Activated CD8-positive, alpha-beta memory T cell treated with anti-CD3 and anti-CD28 coated beads, Interleukin-2, amount 50 U/mL, for 1 hour (primary cell): Measurements from ENCODE around the gene FBXO3.
A peak's percentile ranks its signal among the peaks of the same experiment; 100 is the strongest.
"Not testable (repeated sequence)": the region's sequence is repeated elsewhere in the genome, so short reads cannot be mapped to it uniquely, and the experiment has no call there.

Experiments
- DNase-seq: peaks from one replicate; pipeline ENCODE4 v3.0.0-alpha.2; 2020; ENCODE audit errors: extremely low read depth

FBXO3 gene, protein sequence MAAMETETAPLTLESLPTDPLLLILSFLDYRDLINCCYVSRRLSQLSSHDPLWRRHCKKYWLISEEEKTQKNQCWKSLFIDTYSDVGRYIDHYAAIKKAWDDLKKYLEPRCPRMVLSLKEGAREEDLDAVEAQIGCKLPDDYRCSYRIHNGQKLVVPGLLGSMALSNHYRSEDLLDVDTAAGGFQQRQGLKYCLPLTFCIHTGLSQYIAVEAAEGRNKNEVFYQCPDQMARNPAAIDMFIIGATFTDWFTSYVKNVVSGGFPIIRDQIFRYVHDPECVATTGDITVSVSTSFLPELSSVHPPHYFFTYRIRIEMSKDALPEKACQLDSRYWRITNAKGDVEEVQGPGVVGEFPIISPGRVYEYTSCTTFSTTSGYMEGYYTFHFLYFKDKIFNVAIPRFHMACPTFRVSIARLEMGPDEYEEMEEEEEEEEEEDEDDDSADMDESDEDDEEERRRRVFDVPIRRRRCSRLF

DNA sequence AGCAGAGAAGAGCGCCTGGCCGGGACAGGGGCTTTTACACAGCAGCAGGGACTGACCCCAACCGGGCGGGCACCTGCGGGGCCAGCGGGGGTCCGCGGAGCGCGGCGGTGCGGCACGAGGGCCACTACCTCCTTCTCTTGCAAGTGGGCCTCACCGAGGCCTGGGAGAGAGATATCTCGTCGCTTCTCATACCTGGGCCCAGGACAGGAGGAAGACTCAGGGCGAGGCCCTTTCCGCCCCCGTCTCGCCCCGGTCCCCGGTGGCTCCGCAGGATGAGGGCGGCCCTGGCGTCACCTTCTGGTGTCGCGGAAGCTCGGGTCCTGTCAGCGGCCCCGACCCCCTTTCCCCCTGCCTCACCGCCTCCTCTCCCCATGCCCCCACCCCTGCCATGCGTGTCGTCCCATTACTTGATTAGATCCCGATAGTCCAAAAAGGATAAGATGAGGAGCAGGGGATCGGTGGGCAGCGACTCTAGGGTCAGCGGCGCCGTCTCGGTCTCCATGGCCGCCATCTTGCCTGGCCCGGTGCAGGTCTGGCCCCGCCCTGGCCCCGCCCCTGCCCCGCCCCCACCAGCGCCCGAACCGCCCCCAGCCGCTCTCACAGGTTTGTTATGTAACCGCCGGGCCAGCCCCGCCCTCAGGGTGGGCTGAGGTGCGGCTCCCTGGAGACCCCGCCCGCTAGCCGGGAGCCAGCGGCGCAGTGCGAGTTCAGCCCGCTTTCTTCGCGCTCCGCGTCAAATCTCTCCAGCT lies at the start of gene FBXO3:
FBXO3 (minus strand) TSS at position 534 of the 749 bp plus-strand sequence; CDS start at position 511, 23 bp downstream.
- DNase-seq, result peak; percentile 71

DNA sequence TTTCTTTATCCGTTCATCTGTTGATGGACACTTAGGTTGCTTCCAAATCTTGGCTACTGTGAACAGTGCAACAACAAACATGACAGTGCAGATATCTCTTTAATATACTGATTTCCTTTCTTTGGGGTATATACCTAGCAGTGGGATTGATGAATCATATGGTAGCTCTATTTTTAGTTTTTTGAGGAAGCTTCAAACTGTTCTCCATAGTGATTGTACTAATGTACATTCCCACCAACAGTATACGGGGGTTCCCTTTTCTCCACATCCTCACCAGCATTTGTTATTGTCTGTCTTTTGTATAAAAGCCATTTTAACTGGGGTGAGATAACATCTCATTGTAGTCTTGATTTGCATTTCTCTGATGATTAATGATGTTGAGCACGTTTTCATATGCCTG lies 48.7 kb upstream of the FBXO3 start:
- not testable (repeated sequence) for DNase-seq

DNA sequence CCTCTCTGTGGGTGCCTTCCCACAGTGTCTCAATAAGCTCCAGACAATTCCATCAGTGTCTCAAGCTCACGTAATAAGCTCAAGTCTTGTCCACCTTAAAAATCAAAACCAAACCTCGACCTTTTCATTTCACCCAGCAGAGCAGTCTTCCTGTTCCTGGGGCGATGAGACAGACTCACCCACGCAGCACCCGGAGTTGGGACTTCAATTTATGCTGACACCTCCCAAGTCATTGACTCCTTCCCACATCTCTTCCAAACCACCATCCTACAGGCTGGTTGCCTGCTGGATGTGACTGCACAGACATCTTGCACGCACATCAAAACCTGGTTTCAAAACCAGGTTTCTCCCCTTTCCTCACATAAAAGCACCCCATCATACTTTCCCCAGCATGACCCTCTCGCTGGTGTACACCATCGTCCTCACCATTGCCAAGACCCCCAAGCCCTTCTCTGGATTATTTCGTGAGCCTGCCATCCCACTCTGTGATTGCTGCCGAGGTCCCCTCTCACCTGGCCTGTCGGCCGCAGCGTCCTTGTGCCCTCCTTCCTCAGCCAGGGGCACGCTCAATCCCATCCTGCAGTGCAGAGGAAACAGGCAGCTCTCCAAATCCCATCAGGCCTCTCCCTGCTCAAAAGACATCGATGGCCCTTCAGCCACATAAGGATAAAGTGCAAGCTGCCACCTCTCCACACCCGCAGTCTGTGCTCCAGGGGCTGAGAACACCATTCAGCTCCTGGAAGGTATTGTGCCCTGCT lies 45.1 kb upstream of the FBXO3 start:
- no peak for DNase-seq

DNA sequence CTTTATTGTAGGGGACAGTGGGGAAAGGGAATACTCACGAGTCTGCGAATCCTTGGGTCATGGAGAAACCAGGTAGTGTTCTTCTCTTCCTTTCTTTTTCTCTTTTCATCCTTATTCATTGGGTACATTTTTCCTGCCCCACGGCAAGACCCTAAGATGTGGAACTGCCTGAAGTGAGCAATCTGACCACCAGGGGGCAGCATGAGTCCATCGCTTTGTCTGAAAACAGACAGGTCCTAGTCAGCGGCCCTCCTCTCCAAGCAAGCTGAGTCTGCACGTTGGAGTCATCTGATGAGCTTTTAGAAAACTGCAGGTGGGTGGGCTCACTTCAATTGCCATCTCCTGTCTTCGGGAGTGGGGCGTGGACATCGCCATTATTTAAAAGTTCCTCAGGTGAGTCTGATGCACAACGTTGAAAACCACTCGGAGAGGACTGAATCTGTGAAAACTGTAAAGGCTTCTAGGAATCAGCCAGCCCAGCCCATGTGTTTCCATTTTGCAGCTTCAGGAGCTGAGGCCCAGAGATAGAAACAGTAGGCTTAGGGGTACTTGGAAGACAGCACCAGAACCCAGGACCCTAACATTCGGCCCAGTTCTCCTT lies 34.0 kb upstream of the FBXO3 start:
- DNase-seq, result peak; percentile 46

DNA sequence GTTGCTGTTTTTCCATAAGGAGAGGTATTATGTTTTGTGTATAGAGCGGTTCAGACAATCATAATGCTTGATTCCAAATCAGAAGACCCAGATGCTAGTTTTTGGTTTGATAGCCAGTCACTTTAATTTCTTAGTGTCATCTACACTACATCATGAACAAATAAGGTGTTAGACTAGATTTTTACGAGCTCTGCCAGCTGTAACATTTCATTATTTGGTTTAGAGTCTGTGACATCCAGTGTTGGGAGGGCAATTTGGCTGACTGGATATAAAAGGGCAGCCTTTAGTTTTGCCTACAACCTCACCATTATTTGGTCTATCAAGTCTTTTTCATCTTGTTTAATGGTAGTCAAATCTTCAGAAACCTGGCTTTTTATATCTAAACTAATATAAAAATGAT lies 30.2 kb upstream of the FBXO3 start:
- no peak for DNase-seq

DNA sequence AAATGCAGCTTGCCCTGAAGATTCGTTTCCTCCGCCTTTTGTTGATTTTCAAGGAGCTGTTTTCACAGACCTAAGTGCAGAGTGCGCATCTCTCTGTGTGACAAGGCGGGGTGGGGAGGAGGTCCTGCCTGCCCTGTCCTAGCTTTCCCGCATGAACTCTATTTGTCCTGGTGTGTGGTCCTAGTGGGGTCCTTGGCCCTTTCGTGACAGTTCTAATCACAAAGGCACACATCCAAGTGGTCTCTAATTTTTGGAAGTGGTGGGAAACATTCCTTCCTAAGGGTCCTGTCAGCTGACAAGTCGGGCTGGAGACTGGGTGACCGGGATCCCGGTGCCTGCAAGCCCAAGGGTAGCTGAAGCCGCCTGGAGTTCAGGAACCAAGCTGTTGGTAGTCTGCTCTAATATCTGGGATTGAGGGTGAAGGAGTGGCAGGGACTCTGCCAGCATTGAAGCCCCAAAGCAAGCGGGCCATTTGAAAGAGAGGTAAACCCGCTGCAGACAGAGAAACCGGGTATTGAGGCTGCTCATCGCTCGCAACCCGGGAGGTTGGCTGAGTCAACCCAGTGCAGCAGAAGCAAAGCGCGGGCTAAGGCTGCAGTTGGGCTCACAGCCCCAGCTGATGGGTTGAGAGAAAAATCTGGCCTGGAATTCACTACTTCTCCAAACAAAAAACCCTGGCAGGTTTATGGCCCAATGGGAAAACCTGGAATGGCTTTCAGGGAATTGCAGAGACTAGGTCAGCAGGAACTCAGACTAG lies 28.1 kb upstream of the FBXO3 start:
- no peak for DNase-seq

DNA sequence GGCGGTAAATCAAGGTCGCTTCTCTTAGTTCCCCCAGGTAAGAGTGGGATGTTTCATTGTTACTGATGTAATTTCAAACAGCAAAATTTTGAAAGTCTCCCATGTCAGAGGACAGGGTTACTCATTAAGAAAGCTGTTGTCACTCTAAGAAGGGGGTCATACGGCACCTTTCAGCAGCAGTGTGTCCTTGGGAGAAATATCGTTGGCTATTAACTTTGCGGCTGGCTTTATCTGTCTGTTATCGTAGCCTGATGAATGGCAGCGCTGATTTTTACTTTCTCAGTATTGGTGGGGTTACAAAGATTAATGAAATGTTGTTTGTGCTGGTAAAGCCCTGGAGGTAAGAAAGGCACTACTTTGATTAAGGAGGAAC lies 27.5 kb upstream of the FBXO3 start:
- DNase-seq, result no peak

DNA sequence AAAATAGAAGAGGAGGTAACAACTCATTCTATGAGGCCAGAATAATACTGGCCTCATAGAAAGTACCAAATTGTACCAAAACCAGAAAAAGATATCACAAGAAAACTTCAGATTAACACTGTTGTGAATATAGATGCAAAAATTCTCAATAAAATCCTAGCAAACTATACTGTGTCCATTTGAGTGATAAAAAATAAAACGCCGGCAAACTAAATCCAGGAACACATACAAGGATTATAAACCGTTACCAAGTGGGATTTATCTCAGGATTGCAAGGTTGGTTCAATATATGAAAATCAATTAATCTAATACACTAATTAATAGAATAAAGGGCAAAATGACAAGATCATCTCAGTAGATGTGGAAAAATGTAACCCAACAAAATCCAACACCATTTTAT lies 23.6 kb upstream of the FBXO3 start:
- no peak for DNase-seq

DNA sequence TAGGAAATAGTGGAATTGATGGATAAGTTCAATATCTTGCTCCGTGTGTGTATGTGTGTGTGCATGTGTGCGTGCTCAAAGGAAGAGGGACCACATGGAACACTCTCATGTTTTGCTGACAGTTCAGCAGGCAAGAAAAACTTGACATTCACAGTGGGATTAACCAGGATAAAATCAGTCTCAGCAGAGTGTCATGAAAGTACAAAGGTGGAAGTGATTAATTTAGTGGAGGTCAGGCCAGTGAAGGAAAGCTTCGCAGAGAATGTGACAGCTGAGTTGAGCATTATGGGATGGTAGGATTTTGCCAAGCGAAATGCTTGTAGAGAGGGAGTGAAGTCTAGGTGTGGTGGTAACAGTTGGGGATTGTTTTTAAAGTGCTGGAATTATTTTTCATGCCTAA lies 15.7 kb upstream of the FBXO3 start:
- no peak for DNase-seq

DNA sequence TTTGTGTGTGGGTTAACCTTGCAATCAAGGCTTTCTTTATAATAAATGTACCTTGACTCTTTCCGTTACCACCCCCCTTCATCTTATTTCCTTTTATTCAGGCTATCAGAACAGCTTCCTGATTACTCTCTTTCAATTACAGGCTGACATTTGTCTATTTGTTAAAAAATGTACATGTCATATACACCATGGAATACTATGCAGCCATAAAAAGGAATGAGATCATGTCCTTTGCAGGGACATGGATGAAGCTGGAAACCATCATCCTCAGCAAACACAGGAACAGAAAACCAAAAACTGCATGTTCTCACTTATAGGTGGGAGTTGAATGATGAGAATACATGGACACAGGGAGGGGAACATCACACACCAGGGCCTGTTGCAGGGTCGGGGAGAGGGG lies 13.8 kb upstream of the FBXO3 start:
- DNase-seq, result not testable (repeated sequence)

DNA sequence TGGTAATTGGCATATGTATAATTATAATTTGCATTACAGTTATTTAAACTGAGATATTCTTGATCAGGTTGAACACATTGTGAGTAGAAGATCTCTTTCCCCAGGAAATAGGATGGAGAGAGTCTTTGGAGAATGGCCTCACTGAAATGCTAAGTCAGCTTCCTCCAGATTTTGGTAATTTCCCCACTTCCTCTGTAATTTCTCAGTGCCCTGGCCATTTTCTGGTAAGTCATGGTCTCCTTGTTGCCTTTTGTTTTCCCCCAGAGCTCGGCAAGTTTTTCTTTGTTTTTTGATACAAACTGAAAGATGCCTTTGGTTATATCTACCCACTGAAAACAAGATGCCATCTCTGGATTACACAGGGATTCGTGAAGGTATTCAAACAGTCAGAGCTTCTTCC lies 12.8 kb upstream of the FBXO3 start:
- DNase-seq, result no peak

DNA sequence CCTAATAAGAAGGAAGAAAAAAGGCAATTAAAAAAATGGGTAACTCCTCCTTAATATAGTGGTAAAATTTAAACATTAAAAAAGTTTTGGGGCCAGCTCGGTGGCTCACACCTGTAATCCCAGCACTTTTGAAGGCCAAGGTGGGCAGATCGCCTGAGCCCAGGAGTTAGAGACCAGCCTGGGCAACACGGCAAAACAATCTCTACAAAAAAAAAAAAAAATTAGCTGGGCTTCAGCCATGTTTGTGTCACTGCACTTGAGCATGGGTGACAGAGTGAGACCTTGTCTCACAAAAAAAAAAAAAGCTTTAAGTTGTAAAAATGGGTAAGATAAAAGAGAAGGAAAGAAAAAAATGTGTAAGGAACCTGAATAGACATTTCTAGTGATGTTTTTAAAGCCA lies 11.3 kb upstream of the FBXO3 start:
- no peak for DNase-seq

DNA sequence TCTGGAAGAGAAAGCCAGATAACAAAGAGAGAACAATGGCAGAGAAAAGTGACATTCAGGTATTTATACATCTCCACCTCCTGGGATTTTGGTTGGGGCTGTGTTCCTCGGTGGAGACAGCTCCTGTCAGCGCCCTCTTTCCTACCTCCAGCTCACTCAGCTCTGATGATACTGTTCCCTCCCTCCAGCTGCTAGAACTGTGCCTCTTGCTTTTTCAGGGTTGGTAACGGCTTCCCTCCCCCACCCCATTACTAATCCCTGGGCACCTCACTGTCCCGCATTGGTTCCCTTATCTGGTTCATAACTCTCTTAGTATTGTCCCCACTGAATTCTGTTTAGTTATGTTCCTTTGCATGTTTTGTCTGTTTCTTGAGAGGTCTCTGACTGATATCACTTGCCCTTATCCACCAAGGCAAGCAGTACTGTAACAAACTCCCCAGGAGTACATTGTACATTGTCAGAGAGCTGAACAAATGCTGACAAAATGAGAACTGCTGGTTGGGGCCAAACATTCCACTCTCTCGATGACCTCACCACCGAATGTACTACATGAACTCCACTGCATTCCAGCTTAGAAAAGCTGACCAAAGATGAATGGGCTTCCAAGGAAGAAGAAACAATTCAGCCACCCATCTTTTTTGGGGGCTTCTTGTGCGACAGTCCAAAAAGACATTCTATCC lies 5.7 kb upstream of the FBXO3 start:
- no peak for DNase-seq

DNA sequence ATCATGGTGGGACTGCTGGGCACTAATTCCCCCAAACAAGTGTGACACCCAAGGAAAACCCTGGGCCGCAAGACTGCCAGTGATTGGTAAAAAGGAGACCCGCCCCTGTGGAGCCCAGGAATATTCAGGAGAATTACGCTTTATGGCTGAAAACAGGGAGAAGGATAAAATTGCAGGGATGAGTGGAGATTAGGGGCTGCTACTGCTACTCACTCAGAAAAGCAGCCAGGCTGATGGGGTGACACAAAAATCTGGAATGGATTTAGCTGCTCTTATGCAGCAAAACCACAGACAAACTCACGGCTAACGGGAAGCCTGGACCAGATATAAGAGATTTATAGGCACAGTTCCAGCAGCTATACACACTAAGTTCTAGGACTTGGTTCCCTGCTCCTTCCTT lies 4.4 kb upstream of the FBXO3 start:
- DNase-seq, result no peak

DNA sequence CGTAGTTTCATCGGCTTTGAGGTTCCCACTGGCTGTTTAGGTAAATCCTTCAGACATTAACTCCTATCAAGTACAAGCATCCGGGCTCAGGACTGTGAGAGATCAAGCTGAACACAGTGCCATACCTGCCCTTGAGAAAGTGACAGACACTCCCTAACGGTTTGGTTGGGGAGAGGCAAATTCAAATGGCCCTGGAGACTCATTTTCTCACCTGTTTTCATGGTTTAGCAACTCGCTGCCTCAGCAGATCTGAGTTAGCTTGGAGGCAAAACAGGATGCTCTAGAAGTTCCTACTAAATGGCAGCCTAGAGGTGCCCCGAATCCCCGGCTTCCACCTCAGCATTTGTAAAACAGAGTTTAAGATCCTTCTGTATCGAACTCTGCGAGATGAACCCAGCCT lies 3.6 kb upstream of the FBXO3 start:
- no peak for DNase-seq

DNA sequence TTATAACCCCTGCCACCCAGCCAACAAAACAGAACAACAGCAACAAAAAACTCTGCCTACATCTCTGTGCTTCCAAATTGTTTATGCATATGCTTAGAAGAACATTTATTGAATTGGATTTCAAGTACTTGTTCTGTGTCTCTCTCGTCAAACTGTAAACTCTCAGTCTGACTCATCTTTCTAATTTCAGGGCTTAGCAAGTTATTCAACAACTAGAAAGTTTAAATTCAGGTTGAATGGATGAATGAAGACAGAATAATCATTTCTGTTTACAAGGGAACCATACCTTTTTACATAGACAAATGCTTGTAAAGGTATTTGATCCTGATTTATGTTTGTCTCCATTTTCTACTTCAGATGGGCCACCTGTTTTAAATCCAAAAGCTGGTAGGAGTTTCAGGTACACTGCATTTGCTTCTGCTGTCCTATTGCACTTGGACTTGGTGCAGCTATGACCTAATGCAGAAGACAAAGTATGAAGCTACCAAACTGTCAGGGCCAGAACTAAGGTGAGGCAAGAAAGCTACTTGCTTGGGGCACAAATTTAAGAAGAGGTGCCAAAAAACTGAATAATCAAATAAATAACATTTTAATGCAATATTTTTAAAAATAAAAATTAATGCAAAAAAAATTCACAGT lies 1.6 kb upstream of the FBXO3 start:
- DNase-seq, result no peak

DNA sequence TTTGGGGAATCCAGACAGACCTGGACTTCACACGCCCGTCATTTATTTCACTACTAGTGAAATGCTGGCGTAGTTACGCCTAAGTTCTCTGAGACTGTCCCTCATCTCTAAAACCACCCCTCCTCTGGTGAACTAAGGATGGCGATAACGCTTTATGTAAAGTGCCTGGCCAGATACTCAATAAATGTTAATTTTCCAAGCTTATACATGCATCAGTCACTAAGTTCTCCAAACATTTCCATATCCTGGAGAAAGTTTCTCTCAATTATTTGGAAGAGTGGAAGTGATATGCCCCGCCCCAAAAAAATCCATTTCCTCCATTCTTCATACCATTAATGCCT lies 1.1 kb upstream of the FBXO3 start:
- no peak for DNase-seq

DNA sequence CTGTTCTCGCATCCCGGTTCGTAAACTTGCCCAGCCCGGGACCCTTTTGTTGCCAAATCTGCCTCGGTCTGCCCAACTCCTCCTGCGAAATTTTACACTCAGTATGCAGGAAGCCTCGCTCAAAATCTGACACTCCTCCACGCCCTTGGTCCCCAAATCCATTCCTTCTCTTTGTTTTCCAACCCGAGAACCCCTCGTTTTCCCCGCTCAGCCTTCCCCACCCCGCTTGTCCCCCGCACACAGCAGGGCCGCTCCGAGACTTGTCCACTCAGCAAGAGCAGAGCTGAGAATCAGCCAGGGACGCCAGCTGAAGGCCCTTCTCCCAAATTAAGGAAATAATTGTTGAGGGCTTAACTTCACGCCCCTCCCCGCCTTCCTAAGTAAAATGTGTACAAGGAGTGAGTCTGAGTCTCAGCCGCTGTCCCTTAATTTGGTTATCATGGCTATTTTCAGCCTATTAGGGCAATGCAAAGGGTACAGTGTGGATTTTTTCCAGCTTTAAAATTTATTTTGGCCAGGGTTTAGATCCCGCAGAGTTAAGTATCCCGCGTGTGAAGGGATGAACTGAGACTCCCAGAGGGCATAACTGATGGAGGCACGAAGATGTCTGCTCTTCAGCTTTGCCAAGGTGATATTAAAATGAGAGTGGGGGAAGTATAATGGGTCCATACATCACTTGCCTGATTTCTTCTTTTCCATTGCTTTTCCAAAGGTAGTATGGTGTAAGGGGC lies 581 bp upstream of the FBXO3 start:
- no peak for DNase-seq

DNA sequence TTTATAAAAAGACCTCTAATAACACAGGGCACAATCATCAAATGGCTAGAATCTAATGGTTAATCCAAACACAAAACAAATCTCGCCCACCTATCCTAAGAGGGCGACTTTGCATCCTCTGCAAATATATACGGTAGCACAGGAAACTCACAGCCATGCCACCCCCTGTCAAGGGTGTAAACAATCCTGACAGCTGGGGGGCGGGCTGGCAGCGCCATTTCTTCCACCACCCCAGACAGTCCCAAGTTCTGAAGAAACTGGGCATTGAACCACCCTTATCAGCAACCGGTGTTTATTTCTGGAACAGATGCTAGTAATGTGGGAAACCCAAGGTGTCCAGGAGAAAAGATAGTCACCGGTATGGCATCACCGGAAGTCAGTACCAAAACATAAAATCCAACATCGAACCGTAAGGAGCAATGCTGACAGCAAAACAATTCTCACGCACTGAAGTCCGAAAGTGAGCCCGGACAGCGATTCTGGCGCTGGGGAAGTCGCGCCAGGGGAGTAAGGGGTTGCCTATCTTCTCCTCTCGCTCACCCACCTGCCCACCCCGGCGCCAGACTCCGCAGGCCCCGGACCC lies 825 bp downstream of the FBXO3 start:
- DNase-seq, result no peak
